ENCODE results near the gene TNFRSF12A. TPM values are rescaled to one million over a fixed set of nuclear protein-coding genes. Genes with fewer than 3 reads are reported as not detected.
"Not testable (repeated sequence)": the region's sequence is repeated elsewhere in the genome, so short reads cannot be mapped to it uniquely, and the experiment has no call there.

Gene TNFRSF12A
- total and polyA plus RNA-seq, 2 donors, result 16.2 to 20.1 TPM

DNA sequence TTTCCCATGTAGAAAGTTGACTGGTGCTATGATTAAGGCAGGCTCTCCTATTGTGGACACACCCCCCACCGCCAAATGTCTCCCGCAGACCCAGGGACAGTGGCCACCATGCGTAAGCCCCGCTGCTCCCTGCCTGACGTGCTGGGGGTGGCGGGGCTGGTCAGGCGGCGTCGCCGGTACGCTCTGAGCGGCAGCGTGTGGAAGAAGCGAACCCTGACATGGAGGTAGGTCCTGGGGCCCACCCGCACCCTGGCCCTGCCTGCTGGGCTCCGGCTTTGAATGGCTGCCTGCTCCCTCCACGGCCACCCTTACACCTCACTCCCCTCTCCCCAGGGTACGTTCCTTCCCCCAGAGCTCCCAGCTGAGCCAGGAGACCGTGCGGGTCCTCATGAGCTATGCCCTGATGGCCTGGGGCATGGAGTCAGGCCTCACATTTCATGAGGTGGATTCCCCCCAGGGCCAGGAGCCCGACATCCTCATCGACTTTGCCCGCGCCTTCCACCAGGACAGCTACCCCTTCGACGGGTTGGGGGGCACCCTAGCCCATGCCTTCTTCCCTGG lies 29.8 kb downstream of the TNFRSF12A start:
- DNase-seq (ENCODE audit: extremely low spot score), result no peak
- Histone ChIP-seq H3K4me3 (ENCODE audit: low read depth, low read length) (no peak overlapping the region), H3K27ac (ENCODE audit: low read depth) (no peak overlapping the region), H3K4me1 (ENCODE audit: insufficient read depth) (peaks cover 1% of the 10 kb centered on the region), H3K36me3 (ENCODE audit: insufficient read depth) (no peaks in the 10 kb centered on the region)
- 82% methylated on average over 26 of the region's 26 CpGs for WGBS

DNA sequence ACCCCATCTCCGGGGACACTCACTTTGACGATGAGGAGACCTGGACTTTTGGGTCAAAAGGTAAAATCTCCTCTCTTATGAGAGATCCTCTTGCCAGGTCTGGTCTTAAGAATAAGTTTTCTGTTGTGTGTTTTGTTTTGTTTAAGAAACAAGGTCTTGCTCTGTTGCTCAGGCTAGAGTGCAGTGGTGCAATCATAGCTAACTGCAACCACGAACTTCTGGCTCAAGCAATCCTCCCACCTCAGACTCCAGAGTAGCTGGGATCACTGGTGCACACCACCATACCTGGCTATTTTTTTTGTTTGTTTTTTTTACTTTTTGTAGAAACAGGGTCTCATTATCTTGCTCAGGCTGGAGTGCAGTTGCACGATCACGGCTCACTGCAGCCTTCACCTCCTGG lies 30.3 kb downstream of the TNFRSF12A start:
- DNase-seq (ENCODE audit: extremely low spot score), result no peak
- Histone ChIP-seq H3K36me3 (ENCODE audit: insufficient read depth) (no peaks in the 10 kb centered on the region), H3K4me3 (ENCODE audit: low read depth, low read length) (no peak overlapping the region), H3K4me1 (ENCODE audit: insufficient read depth) (peaks cover 1% of the 10 kb centered on the region), H3K27ac (ENCODE audit: low read depth) (no peak overlapping the region)
- WGBS, result 86% methylated on average over 5 of the region's 5 CpGs

DNA sequence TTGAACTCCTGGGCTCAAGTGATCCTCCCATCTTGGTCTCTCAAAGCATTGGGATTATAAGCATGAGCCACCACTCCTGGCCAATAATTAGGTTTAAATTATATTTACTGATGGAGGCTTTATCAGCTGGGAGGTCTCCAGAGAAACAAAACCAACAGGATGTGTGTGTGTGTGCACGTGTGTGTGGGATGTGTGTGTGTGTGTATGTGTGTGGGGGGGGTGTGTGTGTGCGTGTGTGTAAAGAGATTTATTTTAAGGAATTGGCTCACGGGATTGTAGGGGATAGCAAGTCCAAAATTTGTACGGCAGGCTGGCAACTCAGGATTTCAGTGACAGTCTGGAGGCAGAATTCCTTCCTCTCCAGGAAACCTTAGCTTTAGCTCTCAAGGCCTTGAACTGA lies 30.8 kb downstream of the TNFRSF12A start:
- WGBS, result 38% methylated on average over 4 of the region's 4 CpGs
- H3K4me3 ChIP-seq (ENCODE audit: low read depth, low read length), result no peak overlapping the region
- H3K4me1 ChIP-seq (ENCODE audit: insufficient read depth), result peaks cover 1% of the 10 kb centered on the region
- no peak for DNase-seq (ENCODE audit: extremely low spot score)
- no peaks in the 10 kb centered on the region for H3K36me3 ChIP-seq (ENCODE audit: insufficient read depth)
- no peak overlapping the region for H3K27ac ChIP-seq (ENCODE audit: low read depth)

DNA sequence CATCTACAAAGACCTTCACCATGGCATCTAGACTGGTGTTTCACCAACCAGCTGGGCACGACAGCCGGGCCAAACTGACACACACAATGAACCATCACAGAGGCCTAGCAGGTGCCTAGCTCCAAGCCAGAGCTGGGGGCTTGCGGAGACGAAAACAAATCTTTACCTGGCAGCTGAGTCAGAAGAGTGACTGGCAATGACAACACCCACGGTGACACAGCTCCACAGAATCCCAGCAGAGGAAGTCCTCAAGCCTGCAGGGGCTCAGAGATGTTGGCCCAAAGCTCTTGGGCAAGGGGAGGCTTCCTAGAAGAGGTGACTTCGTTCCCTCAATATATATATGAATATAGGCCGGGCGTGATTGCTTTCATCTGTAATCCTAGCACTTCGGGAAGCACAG lies 31.3 kb downstream of the TNFRSF12A start:
- no peak overlapping the region for H3K4me3 ChIP-seq (ENCODE audit: low read depth, low read length)
- no peaks in the 10 kb centered on the region for H3K4me1 ChIP-seq (ENCODE audit: insufficient read depth)
- WGBS, result 88% methylated on average over 9 of the region's 9 CpGs
- no peaks in the 10 kb centered on the region for H3K36me3 ChIP-seq (ENCODE audit: insufficient read depth)
- no peak overlapping the region for H3K27ac ChIP-seq (ENCODE audit: low read depth)
- no peak for DNase-seq (ENCODE audit: extremely low spot score)

DNA sequence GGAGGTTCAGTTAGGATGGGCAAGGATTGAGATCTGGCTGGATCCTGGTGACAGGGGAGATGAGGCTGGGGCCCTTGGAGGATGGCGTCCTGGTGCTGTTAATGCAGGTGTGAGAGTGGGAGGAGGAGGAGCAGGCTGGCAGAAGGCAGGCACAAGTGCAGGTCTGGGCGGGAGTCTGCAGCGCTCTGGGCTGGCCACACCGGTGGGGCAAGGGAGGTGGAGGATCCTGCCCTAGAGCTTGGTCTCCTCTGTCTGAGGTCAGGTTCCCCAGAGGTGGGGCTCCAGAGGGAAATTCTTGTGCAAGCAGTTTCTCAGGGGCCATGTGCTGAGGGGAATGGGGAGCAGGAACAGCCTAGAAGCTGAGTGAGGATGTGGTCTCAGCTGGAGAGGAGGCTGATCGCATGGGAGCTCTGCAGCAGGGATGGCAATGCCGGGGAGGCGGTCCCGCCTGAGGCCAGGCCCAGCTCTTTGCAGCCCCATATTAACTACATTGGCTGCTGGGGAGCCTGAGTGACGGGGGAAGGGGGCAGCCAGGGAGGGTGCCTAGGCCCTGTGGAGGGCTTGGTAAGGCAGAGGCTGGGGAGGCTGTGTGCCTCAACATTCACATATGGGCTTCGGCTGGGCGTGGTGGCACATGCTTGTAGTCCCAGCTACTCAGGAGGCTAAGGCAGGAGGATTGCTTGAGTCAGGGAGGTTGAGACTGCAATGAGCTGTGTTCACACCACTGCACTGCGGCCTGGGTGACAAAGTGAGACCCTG lies 32.6 kb downstream of the TNFRSF12A start:
- H3K4me1 ChIP-seq (ENCODE audit: insufficient read depth); H3K4me3 ChIP-seq (ENCODE audit: low read depth, low read length); H3K27ac ChIP-seq (ENCODE audit: low read depth); DNase-seq (ENCODE audit: extremely low spot score); H3K36me3 ChIP-seq (ENCODE audit: insufficient read depth): not testable (repeated sequence)
- 76% methylated on average over 11 of the region's 12 CpGs for WGBS

DNA sequence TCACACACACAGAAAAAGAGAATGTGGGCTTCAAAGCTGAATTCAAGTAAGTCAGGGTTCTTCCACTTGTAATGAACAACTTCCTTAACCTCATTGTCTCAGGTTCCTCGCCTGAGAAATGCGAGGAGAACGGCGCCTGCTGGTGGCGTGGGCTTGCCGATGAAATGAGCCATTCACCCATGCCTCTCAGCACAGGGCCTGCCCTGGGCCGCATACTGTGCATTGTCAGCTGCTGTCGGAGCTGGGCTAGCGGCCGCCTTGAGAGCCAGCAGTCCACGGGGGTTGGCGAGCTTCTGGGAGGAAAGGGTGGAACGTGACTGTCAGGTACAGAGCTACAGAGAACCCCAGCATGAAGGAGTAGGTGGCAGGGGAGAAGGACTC lies 33.2 kb downstream of the TNFRSF12A start:
- WGBS, result 91% methylated on average over 13 of the region's 13 CpGs
- H3K27ac ChIP-seq (ENCODE audit: low read depth); DNase-seq (ENCODE audit: extremely low spot score); H3K4me1 ChIP-seq (ENCODE audit: insufficient read depth); H3K36me3 ChIP-seq (ENCODE audit: insufficient read depth); H3K4me3 ChIP-seq (ENCODE audit: low read depth, low read length): not testable (repeated sequence)

DNA sequence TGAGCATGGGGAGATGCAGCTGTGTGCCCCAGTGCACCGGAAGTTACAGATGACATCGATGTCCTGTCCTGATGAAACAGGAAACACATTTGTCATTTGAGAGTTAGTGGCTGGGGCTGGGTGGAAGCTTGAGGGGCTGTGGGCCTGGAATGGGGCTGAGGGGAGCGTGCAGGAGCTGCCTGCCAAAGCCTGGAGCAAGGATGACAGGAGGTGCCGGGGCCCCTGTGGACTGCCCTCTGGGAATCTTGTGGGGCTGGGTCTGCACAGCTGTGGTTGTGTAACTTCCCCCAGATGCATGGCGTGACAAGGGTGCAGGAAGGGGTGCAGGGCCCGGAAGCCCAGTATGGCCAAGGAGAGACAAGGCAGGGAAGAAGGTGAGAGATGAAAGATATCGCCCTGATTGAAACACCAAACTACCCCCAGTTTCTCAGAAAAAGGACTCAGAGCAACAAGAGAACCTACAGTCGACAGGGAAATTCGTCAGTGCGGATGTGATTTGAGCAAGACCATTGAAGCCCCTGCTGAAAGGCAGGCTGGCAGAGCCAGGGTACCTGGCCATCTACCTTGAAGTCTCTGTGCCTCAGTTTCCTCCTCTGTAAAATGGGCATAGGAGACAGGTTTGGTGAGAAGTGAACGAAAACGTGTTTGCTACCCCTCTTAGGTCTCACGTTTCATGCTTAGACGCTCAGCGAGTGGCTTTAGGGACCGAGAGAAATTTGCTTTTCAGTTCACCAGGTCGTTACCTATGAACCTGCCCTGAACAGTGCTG lies 35.0 kb downstream of the TNFRSF12A start:
- 74% methylated on average over 17 of the region's 17 CpGs for whole genome bisulfite sequencing
- Histone ChIP-seq H3K4me1 (ENCODE audit: insufficient read depth) (no peaks in the 10 kb centered on the region), H3K27ac (ENCODE audit: low read depth) (no peak overlapping the region), H3K4me3 (ENCODE audit: low read depth, low read length) (no peak overlapping the region), H3K36me3 (ENCODE audit: insufficient read depth) (no peaks in the 10 kb centered on the region)
- DNase-seq (ENCODE audit: extremely low spot score), result no peak

DNA sequence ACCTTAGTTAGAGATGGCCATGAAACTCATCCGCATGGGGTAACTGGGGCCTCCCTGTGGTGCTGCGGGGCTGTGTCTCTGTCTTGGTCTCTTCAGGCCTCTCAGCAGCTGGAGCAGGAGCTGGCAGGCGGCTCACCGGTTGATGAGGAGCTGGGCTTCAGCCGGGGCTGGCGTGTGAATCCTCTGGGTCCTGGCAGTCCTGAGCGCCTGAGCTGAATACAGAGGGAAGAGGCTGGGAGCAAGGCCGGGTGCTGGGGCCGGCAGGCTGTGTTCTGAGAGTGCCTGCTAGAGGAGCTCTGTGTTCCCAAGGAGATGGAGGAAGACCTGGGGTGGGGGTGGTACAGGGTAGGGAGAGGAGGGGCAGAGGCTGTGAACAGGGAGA lies 35.6 kb downstream of the TNFRSF12A start:
- H3K36me3 ChIP-seq (ENCODE audit: insufficient read depth); H3K4me1 ChIP-seq (ENCODE audit: insufficient read depth); H3K4me3 ChIP-seq (ENCODE audit: low read depth, low read length); DNase-seq (ENCODE audit: extremely low spot score); H3K27ac ChIP-seq (ENCODE audit: low read depth): not testable (repeated sequence)
- WGBS, result 50% methylated on average over 9 of the region's 9 CpGs

DNA sequence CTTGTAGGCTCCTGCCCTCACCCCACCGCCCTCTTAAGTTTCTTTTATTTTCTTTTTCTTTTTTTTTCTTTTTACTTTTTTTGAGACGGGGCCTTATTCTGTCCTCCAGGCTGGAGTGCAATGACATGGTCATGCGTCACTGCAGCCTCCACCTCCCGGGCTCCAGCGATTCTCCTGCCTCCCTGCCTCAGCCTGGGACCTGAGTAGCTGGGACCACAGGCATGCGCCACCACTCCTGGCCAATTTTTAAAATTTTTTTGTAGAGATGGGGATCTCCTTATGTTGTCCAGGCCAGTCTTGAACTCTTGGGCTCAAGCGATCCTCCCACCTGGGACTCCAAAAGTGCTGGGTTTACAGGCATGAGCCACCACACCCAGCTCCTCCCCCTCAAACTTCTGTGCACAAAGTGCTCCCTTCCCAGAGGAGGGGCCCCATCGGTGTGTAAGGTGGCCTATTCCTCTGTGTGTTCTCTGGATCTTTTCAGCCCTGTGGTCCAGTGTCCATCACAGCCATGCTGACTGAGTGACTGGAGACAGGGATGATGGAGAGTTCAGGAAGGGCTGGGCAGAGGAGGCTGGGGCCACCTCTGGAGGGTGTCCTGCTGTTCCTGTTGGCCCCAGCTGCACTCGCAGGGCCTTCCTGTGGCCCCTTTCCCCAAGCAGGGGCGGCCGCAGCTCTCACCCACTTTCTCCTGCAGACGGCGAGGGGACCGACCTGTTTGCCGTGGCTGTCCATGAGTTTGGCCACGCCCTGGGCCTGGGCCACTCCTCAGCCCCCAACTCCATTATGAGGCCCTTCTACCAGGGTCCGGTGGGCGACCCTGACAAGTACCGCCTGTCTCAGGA lies 36.4 kb downstream of the TNFRSF12A start:
- Histone ChIP-seq H3K4me3 (ENCODE audit: low read depth, low read length) (no peak overlapping the region), H3K27ac (ENCODE audit: low read depth) (no peak overlapping the region), H3K4me1 (ENCODE audit: insufficient read depth) (no peaks in the 10 kb centered on the region), H3K36me3 (ENCODE audit: insufficient read depth) (no peaks in the 10 kb centered on the region)
- 89% methylated on average over 19 of the region's 19 CpGs for WGBS
- DNase-seq (ENCODE audit: extremely low spot score), result no peak

DNA sequence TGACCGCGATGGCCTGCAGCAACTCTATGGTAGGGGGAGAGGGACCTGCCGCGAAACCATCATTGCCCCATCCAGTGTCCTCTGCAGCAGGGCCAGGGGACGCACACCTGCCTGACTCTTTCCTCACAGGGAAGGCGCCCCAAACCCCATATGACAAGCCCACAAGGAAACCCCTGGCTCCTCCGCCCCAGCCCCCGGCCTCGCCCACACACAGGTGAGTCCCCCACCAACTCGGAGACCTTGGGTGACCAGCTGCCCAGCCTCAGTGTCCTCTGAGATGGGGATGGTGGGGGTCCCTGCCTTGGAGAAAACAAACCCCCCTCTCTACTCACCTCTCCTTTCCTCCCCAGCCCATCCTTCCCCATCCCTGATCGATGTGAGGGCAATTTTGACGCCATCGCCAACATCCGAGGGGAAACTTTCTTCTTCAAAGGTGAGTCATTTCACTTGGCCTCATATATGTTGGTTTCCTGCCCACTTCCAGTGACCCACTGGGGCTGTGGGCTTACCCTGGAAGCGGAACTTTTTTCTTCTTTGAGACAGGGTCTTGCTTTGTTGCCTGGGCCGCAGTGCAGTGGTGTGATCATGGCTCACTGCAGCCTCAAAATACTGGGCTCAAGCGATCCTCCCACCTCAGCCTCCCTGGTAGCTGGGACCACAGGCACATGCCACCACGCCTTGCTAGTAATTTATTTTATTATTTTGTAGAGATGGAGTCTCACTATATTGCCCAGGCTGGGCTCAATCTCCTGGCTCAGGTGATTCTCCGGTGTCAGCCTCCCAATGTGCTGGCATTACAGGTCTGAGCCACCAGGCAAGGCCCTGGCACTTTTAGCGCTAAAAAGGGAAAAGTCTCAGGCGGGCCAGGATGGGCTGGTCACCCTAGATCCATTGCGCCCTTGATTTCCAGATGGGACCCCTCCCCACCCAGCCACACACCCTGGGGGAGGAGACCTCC lies 37.3 kb downstream of the TNFRSF12A start:
- H3K27ac ChIP-seq (ENCODE audit: low read depth), result no peak overlapping the region
- H3K4me1 ChIP-seq (ENCODE audit: insufficient read depth), result no peaks in the 10 kb centered on the region
- no peak overlapping the region for H3K4me3 ChIP-seq (ENCODE audit: low read depth, low read length)
- WGBS, result 91% methylated on average over 22 of the region's 22 CpGs
- H3K36me3 ChIP-seq (ENCODE audit: insufficient read depth), result no peaks in the 10 kb centered on the region
- no peak for DNase-seq (ENCODE audit: extremely low spot score)

DNA sequence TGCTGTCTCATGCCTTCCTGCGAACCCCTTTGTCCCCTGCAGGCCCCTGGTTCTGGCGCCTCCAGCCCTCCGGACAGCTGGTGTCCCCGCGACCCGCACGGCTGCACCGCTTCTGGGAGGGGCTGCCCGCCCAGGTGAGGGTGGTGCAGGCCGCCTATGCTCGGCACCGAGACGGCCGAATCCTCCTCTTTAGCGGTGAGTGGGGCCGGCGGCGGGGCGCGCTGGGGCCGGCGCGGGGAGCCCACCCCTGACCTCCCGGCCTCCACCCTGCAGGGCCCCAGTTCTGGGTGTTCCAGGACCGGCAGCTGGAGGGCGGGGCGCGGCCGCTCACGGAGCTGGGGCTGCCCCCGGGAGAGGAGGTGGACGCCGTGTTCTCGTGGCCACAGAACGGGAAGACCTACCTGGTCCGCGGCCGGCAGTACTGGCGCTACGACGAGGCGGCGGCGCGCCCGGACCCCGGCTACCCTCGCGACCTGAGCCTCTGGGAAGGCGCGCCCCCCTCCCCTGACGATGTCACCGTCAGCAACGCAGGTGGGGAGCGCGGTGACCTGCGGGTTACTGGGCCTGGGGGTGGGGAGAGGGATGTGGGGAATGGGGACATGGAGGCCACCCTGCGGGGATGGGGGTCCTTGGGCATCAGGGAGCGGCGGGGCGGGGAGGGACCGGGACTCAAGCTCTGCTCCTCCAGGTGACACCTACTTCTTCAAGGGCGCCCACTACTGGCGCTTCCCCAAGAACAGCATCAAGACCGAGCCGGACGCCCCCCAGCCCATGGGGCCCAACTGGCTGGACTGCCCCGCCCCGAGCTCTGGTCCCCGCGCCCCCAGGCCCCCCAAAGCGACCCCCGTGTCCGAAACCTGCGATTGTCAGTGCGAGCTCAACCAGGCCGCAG lies 38.2 kb downstream of the TNFRSF12A start:
- Histone ChIP-seq H3K4me1 (ENCODE audit: insufficient read depth) (no peaks in the 10 kb centered on the region), H3K36me3 (ENCODE audit: insufficient read depth) (no peaks in the 10 kb centered on the region), H3K4me3 (ENCODE audit: low read depth, low read length) (peak overlapping the region; percentile 89), H3K27ac (ENCODE audit: low read depth) (peak overlapping the region; percentile 48)
- 8% methylated on average over 77 of the region's 77 CpGs for WGBS
- DNase-seq (ENCODE audit: extremely low spot score), result no peak

Measured in urinary bladder (tissue), 4 donors.